ENCODE data around the gene ABCB9. TPM values are rescaled to one million over a fixed set of nuclear protein-coding genes. Genes with fewer than 3 reads are reported as not detected.
A peak's percentile ranks its signal among the peaks of the same experiment; 100 is the strongest.

The ABCB9 gene
- total RNA-seq, 4 donors from 2014 or later, result 4.9 to 6.8 (median 5.3) TPM

- H3K9me3 ChIP-seq, result no peaks in the 10 kb centered on the region
- H3K27me3 ChIP-seq, result no peaks in the 10 kb centered on the region
- intact Hi-C loops (cut with DNase I), result no loop called here
- 11 to 20% methylated on average over 4 to 8 of the region's 8 CpGs for WGBS, 2 donors
- H3K36me3 ChIP-seq, result no peaks in the 10 kb centered on the region
- TF ChIP-seq POLR2A (IDR thresholded peaks at IDR 0.05) (no peak), CTCF (IDR thresholded peaks at IDR 0.05) (no peak)
- peaks cover 24 to 31% of the 10 kb centered on the region in 2 donors for H3K4me1 ChIP-seq
- no peak for DNase-seq
- peak overlapping the region in 1 of 3 donors; percentile 100 for H3K27ac ChIP-seq
- peak overlapping the region; percentile 77 to 100 (median 82) for H3K4me3 ChIP-seq (replicated peaks in 1 of 3)
Observed at GRCh38 chr12:122975790-122976647, 9.8 kb upstream of the ABCB9 start.

- intact Hi-C loops (cut with DNase I), result no loop called here
- H3K36me3 ChIP-seq, result no peaks in the 10 kb centered on the region
- TF ChIP-seq POLR2A (IDR thresholded peaks at IDR 0.05) (peak; percentile 16 to 62), CTCF (IDR thresholded peaks at IDR 0.05) (peak in 1 of 6 experiments; percentile 15)
- H3K27me3 ChIP-seq, result no peaks in the 10 kb centered on the region
- peaks cover 23 to 31% of the 10 kb centered on the region in 2 donors for H3K4me1 ChIP-seq
- peak within 1 kb of the TSS; percentile 97 to 100 (median 99) for H3K27ac ChIP-seq
- peak within 1 kb of the TSS; percentile 77 to 100 (median 82) for H3K4me3 ChIP-seq (replicated peaks in 1 of 3)
- 0% methylated on average over 14 to 47 of the region's 66 CpGs for WGBS, 2 donors
- peak; percentile 91 to 92 for DNase-seq
- no peaks in the 10 kb centered on the region for H3K9me3 ChIP-seq
Observed at GRCh38 chr12:122974892-122975789, 8.9 kb upstream of the ABCB9 start, which contains the start of gene OGFOD2. Gene OGFOD2, plus strand, starts transcription at chr12:122975244. Its CDS starts 8 bp downstream, at chr12:122975252.

GRCh38 chr12:122974274-122974891, 8.1 kb upstream of the ABCB9 start:
- WGBS, 2 donors, result 0 to 1% methylated on average over 23 to 28 of the region's 32 CpGs
- intact Hi-C loops (cut with DNase I), result no loop called here
- Histone ChIP-seq H3K4me1 (peaks cover 16 to 23% of the 10 kb centered on the region in 2 donors), H3K4me3 (replicated peaks in 1 of 3) (peak overlapping the region; percentile 77 to 100 (median 82)), H3K36me3 (no peaks in the 10 kb centered on the region), H3K27ac (peak overlapping the region; percentile 97 to 100 (median 99)), H3K9me3 (no peaks in the 10 kb centered on the region), H3K27me3 (no peaks in the 10 kb centered on the region)
- DNase-seq, result peak; percentile 99
- TF ChIP-seq POLR2A (IDR thresholded peaks at IDR 0.05), result peak in 1 of 2 donors; percentile 56
- TF ChIP-seq CTCF (IDR thresholded peaks at IDR 0.05), result peak in 1 of 6 experiments; percentile 21

GRCh38 chr12:122969676-122970075, 3.4 kb upstream of the ABCB9 start:
- TF ChIP-seq POLR2A (IDR thresholded peaks at IDR 0.05) (no peak), CTCF (IDR thresholded peaks at IDR 0.05) (no peak)
- Histone ChIP-seq H3K4me3 (replicated peaks in 1 of 3) (no peak overlapping the region), H3K36me3 (no peaks in the 10 kb centered on the region), H3K27me3 (no peaks in the 10 kb centered on the region), H3K27ac (no peak overlapping the region), H3K4me1 (peaks cover 11 to 20% of the 10 kb centered on the region in 2 donors), H3K9me3 (no peaks in the 10 kb centered on the region)
- 64 to 66% methylated on average over 4 of the region's 4 CpGs for WGBS, 2 donors
- intact Hi-C loops (cut with DNase I), result no loop called here
- no peak for DNase-seq
